ENCODE measurements around the gene RXFP4.

RXFP4 gene

DNA sequence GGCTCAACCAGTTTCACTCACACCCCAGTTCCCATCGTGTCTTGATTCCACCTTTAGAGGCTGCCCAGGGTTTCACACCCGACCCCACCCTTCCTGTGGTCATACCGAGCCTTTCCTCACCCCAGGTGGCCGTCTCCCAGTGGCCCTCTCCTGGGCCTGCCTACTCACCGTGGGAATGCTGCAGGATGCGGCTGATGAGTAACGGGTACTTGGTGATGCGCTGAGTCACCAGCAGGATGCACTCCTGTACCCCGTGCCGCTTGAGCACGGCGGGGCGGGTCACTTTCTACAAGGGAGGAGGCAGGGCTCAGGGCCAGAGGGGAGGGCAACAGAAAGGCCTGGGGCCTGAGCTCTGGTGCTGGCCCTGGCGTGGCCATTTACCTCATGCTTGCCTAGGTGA is 20.5 kb downstream of the RXFP4 start:
- no peak for DNase-seq

DNA sequence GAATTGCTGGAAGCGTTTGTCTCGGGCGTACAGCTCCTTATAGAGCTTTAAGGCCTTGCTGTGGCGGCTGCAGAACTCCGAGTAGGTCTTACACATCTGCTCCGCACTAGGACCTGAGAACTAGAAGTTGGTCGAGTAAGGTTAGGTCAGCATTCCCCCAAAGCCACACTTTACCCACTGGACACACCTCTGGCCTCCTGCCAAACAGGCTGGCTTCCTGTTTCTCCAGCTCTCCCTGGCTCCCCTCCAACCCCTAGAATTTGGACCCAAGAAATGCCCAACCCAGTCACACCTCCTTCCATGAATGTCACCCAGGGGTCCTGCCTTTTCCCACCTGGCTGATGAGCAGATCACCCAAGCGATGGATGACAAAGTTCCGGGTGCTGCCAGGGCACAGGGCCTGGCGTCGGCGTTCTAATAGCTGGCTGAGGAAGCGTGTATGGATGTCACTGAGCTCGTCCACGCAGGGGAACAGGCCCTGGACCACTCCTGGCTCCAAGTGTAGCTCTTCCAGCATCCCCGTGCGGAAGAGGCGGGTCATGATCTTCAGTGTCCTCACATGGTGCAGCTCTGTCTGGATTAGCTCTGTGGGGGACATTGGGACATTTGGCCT is 21.3 kb downstream of the RXFP4 start:
- no peak for DNase-seq

GRCh38 chr1:155964193-155964592 is 22.8 kb downstream of the RXFP4 start:
- DNase-seq: no peak

GRCh38 chr1:155966135-155966534 is 24.7 kb downstream of the RXFP4 start:
- DNase-seq: no peak

GRCh38 chr1:155966750-155967149 is 25.3 kb downstream of the RXFP4 start:
- no peak for DNase-seq

GRCh38 chr1:155967341-155968050 is 26.1 kb downstream of the RXFP4 start:
- no peak for DNase-seq

- DNase-seq: no peak
Measured at GRCh38 chr1:155968051-155968400, 26.6 kb downstream of the RXFP4 start.

- DNase-seq: peak; percentile 86
Measured at GRCh38 chr1:155968670-155969069, 27.2 kb downstream of the RXFP4 start.

DNA sequence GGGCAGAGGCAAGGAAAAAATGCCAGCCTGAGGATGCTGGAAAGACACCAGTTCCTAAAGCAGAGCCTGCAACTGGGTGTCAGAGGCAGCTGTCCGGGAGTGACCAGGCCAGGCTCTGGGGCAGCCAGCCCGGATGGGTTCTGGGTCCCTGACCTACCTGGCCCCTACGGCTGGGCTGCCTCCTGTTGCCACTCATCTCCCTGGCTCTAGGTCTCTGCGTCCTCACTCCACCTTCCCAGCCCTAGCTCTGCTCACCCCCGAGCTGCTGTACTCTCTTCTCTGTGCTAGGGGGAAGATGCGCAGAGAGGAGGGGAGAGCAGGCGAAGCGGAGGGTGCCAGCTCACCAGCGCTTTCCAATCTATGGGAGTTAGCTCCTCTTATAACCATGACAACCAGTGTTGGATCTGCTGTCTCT is 27.9 kb downstream of the RXFP4 start:
- no peak for DNase-seq

DNA sequence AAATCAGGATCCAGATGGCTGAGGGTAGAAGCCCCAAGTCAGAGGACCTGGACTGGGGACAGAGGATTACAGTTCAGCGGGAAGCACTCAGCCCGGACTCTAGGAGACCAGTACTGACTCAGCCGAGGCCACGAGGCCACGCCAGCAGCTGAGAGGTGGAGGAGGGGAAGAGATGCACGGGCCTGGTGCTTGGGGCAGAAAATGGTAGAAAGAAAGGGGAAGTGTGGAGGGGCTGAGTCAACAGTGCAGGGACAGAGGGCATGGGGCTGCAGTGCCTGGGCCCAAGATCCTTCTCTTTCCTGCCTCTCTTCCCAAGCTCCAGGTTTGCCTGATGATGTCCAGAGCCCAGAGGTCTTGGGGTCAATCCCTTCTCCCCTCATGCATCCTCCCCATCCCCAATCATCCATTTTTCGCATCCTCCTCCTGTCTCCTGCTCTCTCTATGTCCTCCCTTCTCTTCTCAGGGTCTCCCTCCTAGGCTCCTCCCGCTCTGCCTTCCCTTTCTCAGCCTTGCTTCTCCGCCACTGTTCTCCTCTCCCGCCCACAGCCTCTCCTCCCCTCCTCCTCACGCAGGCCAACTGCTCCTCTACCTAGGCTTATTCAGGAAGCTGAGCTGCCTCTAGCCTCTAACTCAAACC is 29.2 kb downstream of the RXFP4 start:
- peak; percentile 22 for DNase-seq

GRCh38 chr1:155971910-155972809 is 30.7 kb downstream of the RXFP4 start:
- no peak for DNase-seq

DNA sequence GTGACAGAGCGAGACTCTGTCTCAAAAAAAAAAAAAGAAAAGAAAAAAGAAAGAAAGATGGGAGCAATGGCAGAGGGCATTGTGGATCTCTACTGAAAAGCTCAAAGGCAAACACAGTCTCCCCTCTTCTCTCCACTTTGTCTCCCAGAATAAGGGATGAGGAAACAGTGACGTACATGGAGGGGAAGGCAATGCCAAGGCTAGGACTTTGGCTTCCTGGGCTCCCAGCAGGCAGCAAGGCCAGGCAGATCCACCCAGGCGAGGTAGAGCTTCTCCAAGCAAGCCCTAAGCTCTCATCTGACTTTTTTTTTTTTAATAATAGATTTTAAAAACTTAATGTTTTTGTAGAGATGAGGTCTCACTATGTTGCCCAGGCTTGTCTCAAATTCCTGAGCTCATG is 32.3 kb downstream of the RXFP4 start:
- DNase-seq: no peak

DNA sequence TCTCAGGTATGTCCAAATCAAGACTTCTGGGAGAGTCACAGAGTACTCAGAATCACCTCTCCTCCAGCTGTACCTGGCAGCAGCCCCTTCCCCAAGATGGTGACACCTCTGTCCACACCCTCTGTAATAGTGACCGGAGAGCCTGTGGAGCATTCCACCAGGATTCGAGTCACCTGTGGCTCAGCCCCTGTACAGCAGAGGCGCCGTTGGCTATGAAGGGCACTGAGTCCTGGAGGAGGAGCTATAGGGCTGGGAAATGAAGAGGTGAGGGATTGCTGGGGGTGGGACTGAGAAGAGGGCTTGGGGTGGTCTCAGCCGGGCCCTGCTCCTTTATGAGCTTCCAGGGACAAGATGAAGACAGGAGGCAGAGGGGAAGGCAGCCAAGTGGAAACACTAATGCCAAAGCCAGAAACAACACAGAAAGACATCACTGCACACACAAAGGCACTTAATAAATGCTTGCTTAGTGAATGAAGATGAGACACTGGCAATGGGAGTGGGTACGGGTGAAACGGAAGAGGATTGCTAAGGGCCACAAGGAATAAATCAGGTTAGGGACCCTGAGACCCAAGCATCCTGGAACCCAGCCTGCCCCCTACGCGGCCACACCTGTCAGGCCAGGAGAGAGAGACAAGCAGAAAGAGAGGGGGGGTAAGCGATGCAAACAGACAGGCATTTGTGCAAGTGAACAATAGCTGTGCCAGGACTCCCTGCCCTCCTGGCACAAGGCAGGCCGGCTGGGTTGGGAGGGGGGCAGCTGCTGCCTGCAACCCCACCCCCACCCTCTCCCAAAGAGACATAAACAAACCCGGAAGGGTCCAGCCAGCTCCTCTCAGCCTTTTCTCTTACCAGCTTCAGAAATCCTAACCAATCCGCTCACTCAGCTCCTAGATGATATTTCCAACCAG is 33.0 kb downstream of the RXFP4 start:
- peak; percentile 52 for DNase-seq

DNA sequence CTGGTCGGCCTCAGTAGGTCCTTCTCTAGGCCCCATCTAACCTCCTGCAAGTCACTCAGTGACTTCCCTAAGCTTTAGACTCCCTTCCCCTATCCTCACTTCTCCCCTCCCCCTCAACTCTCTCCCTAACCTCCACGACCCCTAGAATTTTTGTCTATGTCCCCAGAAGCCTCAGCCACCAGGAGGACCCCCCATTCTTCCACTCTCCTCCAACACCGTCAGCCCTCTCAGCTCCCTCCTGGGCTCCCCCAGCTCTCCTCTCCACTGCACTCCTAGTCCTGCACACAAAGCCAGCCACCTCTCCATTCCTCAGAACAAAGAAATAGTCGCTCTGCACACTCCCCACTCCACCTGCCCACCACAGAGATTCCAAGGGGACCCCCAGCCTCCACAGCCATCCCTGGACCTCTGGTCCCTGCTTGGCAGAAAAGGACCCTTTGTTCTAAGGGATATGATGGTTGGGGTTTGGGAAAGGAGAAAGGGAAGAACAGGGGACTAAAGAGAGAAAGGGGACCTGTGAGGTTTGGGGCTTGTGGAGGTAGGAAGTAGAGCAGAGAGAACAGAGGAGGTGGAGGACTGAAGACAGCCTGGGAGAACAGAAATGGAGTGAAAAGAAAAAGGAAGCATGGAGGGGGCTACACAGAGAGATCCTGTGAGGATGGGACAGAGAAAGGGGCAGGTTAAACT is 34.1 kb downstream of the RXFP4 start:
- DNase-seq: peak; percentile 51

GRCh38 chr1:155976062-155976912 is 34.8 kb downstream of the RXFP4 start:
- peak; percentile 97 for DNase-seq

DNA sequence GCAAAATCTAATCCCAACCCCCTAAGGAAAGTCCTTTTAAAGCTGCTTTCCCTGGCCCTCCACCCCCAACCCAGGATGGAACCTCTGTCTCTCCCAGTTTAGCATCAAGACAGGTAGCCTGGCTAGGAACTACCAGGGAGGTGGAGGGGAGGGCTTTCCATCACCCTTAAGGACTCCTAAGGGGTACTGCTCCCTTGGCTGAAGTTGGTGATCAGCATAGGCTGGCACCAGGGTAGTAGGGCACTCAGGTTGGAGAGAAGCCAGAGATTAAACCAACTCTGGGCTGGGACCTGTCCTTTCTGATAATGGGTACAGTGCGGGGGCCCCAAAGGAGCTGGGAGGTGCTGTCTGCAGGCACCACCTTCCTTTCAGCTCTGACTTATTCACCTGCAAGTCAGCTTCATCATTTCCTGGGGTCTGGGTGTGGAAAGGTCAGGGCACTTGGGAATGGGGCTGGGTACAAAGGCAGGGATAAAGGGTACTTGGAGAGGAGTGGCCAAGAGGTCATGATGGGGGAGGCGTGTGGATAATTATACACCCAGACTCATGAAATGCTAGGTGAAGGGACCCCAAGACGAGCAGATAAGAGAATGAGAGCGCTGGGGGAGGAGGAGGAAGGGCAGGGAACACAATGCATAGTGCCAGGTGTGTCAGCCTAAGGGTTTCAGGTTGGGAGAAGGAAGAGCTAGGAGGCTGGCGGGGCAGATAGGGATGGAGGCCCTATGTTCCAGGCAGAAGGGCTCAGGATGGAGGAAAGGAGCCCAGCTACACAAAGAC is 35.7 kb downstream of the RXFP4 start:
- peak; percentile 26 for DNase-seq

- no peak for DNase-seq
Measured at GRCh38 chr1:155977690-155978324, 36.4 kb downstream of the RXFP4 start.

DNA sequence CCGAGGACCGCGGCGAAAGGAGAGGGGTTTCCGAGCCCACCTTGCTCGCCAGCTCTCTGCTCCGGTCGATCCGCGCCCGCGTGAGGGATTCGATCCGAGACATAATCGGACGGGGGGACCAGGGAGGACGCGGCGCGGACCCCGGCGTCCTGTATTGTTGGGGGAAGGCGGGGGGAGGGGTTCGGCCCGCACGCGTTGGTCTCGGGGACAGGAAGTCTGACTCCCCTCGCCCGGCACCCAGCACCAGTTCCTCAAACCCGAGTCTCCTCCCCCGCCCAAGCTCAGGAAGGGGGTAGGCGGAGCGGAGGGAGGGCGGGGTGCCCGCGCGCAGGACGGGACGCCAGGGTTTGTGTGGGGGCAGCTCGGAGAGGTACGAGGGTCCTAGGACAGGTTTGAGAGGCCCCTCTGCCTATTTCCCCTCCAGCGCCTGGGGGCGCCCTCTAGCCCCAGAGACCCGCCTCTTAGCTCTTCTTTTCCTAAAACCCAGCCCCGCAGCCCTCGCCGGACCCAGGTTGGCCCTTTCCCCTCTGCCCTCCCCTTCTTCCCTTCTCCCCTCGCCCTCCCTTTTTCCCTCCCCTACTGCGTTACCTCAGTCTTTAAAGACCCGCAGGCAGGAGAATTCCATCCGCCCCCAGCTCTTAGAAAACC is 37.0 kb downstream of the RXFP4 start, which contains the start of gene ARHGEF2:
ARHGEF2 (minus strand) TSS at position 223 of the 648 bp plus-strand sequence; CDS start at position 103, 120 bp downstream.
- peak; percentile 83 for DNase-seq

Measured in NCI-H1694 treated with DMSO at 0.1 percent for 48 hours (cell line).